HCT116 (cell line): ENCODE measurements around the gene GALNT13.

ENCODE experiments used
- CTCF ChIP-seq, 3 experiments: fragments of 200-600 bp in 1 of 3; sonication (generic) in 1 of 3; IDR thresholded peaks in 2 of 3; conservative IDR thresholded peaks in 1 of 3; 2 replicates each; pipeline ENCODE4 v1.5.1; 2012 to 2017; ENCODE audit warnings: low read depth in 2 of 3, low read length in 2 of 3, antibody characterized with exemption in 1 of 3, borderline replicate concordance in 1 of 3, control low read depth in 1 of 3, mild to moderate bottlenecking in 1 of 3, mixed read lengths in 1 of 3, mixed run types in 1 of 3, moderate library complexity in 1 of 3; ENCODE audit not compliant: insufficient read depth in 1 of 3
- EGR1 ChIP-seq: IDR thresholded peaks from 2 replicates; pipeline ENCODE4 v1.6.1; 2012; ENCODE audit warnings: low read depth
- EZH2phosphoT487 ChIP-seq: fragments of 200-600 bp; IDR thresholded peaks from 2 replicates; pipeline ENCODE4 v1.6.1; 2018; ENCODE audit warnings: antibody characterized with exemption, borderline replicate concordance
- FOSL1 ChIP-seq: IDR thresholded peaks from 2 replicates; pipeline ENCODE4 v1.6.1; 2012; ENCODE audit warnings: low read depth
- JUND ChIP-seq: IDR thresholded peaks from 2 replicates; pipeline ENCODE4 v1.6.1; 2012
- POLR2A ChIP-seq: IDR thresholded peaks from 2 replicates; pipeline ENCODE4 v1.7.0; 2011; ENCODE audit warnings: borderline replicate concordance; ENCODE audit not compliant: insufficient read depth, insufficient read length; ENCODE audit errors: extremely low read depth
- POLR2AphosphoS5 ChIP-seq: IDR thresholded peaks from 2 replicates; pipeline ENCODE4 v1.6.1; 2011; ENCODE audit warnings: mild to moderate bottlenecking, low read depth, low read length, moderate library complexity
- SIN3A ChIP-seq: IDR thresholded peaks from 2 replicates; pipeline ENCODE4 v1.6.1; 2012; ENCODE audit warnings: low read depth
- ZFX ChIP-seq: fragments of 450-650 bp; IDR thresholded peaks from 2 replicates; pipeline ENCODE4 v1.6.1; 2017
- TF ChIP-seq, protein P1 (sequence below): IDR thresholded peaks from 2 replicates; pipeline ENCODE4 v1.6.1; 2012
- TF ChIP-seq, protein P2 (sequence below): IDR thresholded peaks from 2 replicates; pipeline ENCODE4 v1.6.1; 2012

DNA sequence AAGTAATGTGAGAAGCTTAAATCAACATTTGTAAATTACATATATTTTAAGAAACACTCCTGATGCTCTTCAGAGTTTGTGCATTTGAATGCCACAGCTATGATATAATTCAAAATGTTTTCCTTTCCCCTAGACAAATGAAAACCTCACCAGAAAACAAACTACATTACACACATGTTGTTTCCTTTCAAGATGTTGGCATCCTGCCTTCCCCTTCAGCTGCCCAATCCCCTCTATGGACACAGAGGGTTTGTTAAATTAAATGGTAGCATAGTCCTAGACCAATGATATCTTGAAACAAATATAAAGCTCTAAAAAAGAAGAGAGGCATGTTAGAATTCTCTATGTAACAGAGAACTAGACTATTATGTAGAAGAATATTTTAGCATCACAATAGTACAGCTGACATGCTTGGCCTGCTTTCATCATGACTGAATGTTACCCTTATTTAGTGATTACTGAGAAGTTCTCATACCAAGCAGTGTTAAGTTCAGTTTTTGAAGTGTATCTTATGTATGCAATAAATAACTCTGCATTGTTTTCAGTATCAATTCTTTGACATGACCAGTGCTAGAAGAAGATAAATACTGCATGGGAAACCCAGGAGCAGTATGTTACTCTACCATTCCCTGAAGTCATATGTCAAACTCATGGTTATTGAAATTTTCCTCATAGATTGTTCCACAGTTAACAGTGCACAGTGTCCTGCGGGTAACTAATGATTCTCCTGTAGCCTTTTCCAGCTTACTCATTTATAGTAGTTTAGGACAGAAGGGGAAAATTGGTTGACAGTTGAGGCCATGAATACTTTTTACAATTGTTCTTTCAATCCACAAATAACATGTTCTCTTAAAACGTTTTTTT, 510.4 kb downstream of the GALNT13 start:
- no peak for TF ChIP-seq SIN3A
- no peak for TF ChIP-seq FOSL1
- TF ChIP-seq, protein P1, sequence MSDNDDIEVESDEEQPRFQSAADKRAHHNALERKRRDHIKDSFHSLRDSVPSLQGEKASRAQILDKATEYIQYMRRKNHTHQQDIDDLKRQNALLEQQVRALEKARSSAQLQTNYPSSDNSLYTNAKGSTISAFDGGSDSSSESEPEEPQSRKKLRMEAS: no peak
- TF ChIP-seq, protein P2, sequence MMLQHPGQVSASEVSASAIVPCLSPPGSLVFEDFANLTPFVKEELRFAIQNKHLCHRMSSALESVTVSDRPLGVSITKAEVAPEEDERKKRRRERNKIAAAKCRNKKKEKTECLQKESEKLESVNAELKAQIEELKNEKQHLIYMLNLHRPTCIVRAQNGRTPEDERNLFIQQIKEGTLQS: no peak
- no peak for TF ChIP-seq CTCF (IDR thresholded peaks at IDR 0.05 in 2 of 3, conservative IDR thresholded peaks at IDR 0.05 in 1 of 3; ENCODE audit: borderline replicate concordance in 1 of 3, insufficient read depth in 1 of 3, low read depth in 2 of 3, low read length in 2 of 3)
- TF ChIP-seq JUND: no peak
- TF ChIP-seq POLR2A: no peak
- TF ChIP-seq ZFX: no peak
- no peak for TF ChIP-seq EZH2phosphoT487
- no peak for TF ChIP-seq EGR1
- no peak for TF ChIP-seq POLR2AphosphoS5
